ENCODE measurements around the gene LAMA5.

Gene LAMA5

DNA sequence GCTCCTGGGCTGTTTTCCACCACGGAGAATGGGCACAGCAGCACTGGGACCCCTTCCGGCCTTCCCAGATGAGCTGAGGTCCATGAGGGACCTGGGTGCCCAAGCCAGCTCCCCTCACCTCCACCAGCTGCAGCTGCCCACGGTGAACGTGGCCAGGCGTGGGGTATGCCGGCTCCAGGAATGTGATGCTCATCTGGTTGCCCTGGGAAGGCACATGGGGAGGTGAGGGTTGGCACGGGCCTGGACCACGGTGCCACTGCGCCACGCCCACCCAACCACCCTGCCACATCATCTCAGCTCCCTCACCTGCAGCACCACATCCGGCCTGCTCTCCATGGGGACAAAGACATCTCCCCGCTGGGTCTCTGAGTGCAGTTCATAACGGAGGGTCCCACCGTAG lies 40.6 kb downstream of the LAMA5 start:
- Histone ChIP-seq H3K4me3 (ENCODE audit: low read length) (no peak overlapping the region), H3K4me1 (ENCODE audit: control insufficient read depth, insufficient read depth, low read length) (no peaks in the 10 kb centered on the region), H3K9ac (ENCODE audit: low read length) (no peak overlapping the region), H3K36me3 (ENCODE audit: control insufficient read depth, insufficient read depth, low read length) (no peaks in the 10 kb centered on the region), H3K9me3 (ENCODE audit: control insufficient read depth, low read length) (no peaks in the 10 kb centered on the region), H3K27me3 (ENCODE audit: control insufficient read depth, insufficient read depth, low read length) (no peaks in the 10 kb centered on the region)

DNA sequence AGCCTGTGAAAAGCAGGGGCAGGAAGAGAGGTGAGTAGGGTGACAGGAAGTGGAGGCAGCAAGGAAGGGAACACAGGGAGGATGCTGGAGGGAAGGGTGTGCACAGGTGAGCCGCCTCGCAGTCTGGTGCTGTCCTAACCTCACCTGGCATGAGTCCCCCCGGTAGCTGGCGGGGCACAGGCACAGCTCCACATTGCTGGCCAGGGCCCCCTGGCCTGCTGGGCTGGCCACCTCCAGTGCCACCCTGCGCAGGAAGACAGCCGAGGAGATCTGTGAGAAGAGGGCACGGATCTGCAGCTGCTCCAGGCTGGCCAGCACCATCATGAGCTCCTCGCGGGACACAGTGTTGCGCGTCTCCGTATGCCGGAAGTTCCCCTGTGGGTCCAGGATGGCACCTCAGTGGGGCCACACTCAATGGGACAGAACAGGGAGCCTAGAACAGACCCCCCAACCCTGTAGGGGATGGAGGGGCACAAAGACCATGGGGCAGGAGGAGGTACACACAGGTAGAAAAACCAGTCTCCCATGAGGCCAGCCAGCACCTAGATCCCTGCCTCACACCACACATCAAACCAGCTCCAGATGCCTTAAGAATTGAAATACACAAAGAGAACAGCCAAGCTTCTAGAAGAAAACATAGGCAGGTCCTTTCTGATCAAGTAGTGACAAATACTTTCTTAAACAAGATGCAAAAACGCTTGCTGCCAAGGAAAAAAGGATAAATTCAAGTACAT lies 41.8 kb downstream of the LAMA5 start:
- no peaks in the 10 kb centered on the region for H3K36me3 ChIP-seq (ENCODE audit: control insufficient read depth, insufficient read depth, low read length)
- no peaks in the 10 kb centered on the region for H3K27me3 ChIP-seq (ENCODE audit: control insufficient read depth, insufficient read depth, low read length)
- no peaks in the 10 kb centered on the region for H3K4me1 ChIP-seq (ENCODE audit: control insufficient read depth, insufficient read depth, low read length)
- H3K9me3 ChIP-seq (ENCODE audit: control insufficient read depth, low read length) = no peaks in the 10 kb centered on the region
- no peak overlapping the region for H3K4me3 ChIP-seq (ENCODE audit: low read length)
- no peak overlapping the region for H3K9ac ChIP-seq (ENCODE audit: low read length)

DNA sequence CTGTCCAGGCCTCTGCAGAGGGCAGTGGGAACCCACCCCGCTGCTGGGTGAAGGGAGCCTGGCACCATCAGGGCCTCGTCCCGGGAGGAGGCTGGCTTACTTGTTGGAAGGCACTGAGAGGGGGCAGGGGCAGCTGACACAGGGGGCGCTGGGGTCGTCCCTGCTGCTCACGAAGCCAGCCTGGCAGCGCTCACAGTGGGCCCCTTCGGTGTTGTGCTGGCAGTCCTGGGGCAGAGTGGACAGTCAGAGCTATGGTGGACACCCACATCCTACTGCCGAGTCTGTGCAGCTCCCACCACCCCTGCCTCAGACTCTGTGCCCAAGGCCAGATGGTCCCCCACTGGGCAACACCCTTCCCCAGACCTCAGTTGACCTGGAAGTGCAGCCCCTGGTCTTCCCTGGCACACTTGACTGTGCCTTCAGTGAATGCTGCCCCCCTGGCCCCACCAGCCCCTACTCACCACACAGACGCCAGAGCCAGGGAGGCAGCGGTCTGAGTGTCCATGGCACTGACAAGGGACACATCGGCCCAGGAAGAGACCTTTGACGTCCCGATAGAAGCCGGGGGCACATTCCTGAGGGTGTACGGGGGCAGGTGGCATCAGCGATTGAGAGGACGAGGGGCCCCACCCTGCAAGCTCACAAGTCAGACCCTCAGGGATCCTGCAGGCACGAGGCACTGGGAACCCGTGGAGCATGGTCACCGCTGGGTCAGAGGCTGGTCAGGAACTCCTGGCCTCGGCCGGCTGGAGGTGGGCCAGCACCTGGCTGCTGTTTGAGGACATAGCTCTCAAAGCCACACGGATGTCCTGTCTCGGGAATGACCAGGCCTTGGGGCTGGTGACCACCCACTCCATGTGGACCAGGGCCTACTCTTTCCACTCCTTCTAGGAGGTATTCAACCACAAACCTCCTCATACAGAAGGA lies 42.9 kb downstream of the LAMA5 start:
- Histone ChIP-seq H3K4me1 (ENCODE audit: control insufficient read depth, insufficient read depth, low read length) (no peaks in the 10 kb centered on the region), H3K36me3 (ENCODE audit: control insufficient read depth, insufficient read depth, low read length) (no peaks in the 10 kb centered on the region), H3K4me3 (ENCODE audit: low read length) (no peak overlapping the region), H3K9ac (ENCODE audit: low read length) (no peak overlapping the region), H3K27me3 (ENCODE audit: control insufficient read depth, insufficient read depth, low read length) (no peaks in the 10 kb centered on the region), H3K9me3 (ENCODE audit: control insufficient read depth, low read length) (no peaks in the 10 kb centered on the region)

- Histone ChIP-seq H3K9ac (ENCODE audit: low read length) (no peak overlapping the region), H3K4me3 (ENCODE audit: low read length) (no peak overlapping the region), H3K36me3 (ENCODE audit: control insufficient read depth, insufficient read depth, low read length) (no peaks in the 10 kb centered on the region), H3K4me1 (ENCODE audit: control insufficient read depth, insufficient read depth, low read length) (no peaks in the 10 kb centered on the region), H3K9me3 (ENCODE audit: control insufficient read depth, low read length) (no peaks in the 10 kb centered on the region), H3K27me3 (ENCODE audit: control insufficient read depth, insufficient read depth, low read length) (no peaks in the 10 kb centered on the region)
Measured at GRCh38 chr20:62323146-62323979, 43.7 kb downstream of the LAMA5 start.

DNA sequence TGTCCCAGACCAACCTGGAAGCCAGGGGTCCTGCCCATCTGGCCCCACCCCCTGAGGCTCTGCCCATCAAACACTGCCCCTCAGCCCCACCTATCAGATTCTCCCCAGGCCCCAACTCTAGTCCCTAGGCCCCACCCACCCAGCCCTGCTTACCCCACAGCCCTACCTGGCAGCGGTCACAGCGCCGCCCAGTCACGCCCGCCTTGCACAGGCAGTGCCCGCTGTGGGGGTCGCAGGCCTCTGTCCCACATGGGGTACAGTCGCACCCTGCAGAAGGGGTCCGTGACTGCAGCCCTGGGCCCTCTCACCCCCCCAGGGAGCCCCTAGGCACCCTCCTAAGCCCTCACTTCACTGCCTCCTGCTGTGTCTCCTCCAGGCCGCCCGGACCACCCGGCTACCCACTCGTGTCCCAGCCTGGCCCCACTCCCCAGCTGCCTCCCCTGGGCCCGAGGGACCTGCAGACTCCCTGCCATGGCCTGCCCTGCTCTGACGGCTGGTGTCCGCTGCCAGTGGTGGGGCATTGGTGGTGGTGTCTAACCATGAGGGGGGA lies 44.5 kb downstream of the LAMA5 start:
- Histone ChIP-seq H3K4me1 (ENCODE audit: control insufficient read depth, insufficient read depth, low read length) (no peaks in the 10 kb centered on the region), H3K36me3 (ENCODE audit: control insufficient read depth, insufficient read depth, low read length) (no peaks in the 10 kb centered on the region), H3K9me3 (ENCODE audit: control insufficient read depth, low read length) (no peaks in the 10 kb centered on the region), H3K27me3 (ENCODE audit: control insufficient read depth, insufficient read depth, low read length) (no peaks in the 10 kb centered on the region), H3K9ac (ENCODE audit: low read length) (no peak overlapping the region), H3K4me3 (ENCODE audit: low read length) (no peak overlapping the region)

GRCh38 chr20:62321975-62322374 lies 45.1 kb downstream of the LAMA5 start:
- no peak overlapping the region for H3K9ac ChIP-seq (ENCODE audit: low read length)
- H3K36me3 ChIP-seq (ENCODE audit: control insufficient read depth, insufficient read depth, low read length) = no peaks in the 10 kb centered on the region
- H3K4me1 ChIP-seq (ENCODE audit: control insufficient read depth, insufficient read depth, low read length) = no peaks in the 10 kb centered on the region
- no peaks in the 10 kb centered on the region for H3K9me3 ChIP-seq (ENCODE audit: control insufficient read depth, low read length)
- no peak overlapping the region for H3K4me3 ChIP-seq (ENCODE audit: low read length)
- H3K27me3 ChIP-seq (ENCODE audit: control insufficient read depth, insufficient read depth, low read length) = no peaks in the 10 kb centered on the region

- no peaks in the 10 kb centered on the region for H3K9me3 ChIP-seq (ENCODE audit: control insufficient read depth, low read length)
- no peaks in the 10 kb centered on the region for H3K27me3 ChIP-seq (ENCODE audit: control insufficient read depth, insufficient read depth, low read length)
- no peaks in the 10 kb centered on the region for H3K36me3 ChIP-seq (ENCODE audit: control insufficient read depth, insufficient read depth, low read length)
- no peak overlapping the region for H3K9ac ChIP-seq (ENCODE audit: low read length)
- H3K4me3 ChIP-seq (ENCODE audit: low read length) = no peak overlapping the region
- H3K4me1 ChIP-seq (ENCODE audit: control insufficient read depth, insufficient read depth, low read length) = no peaks in the 10 kb centered on the region
Measured at GRCh38 chr20:62321521-62321948, 45.6 kb downstream of the LAMA5 start.

DNA sequence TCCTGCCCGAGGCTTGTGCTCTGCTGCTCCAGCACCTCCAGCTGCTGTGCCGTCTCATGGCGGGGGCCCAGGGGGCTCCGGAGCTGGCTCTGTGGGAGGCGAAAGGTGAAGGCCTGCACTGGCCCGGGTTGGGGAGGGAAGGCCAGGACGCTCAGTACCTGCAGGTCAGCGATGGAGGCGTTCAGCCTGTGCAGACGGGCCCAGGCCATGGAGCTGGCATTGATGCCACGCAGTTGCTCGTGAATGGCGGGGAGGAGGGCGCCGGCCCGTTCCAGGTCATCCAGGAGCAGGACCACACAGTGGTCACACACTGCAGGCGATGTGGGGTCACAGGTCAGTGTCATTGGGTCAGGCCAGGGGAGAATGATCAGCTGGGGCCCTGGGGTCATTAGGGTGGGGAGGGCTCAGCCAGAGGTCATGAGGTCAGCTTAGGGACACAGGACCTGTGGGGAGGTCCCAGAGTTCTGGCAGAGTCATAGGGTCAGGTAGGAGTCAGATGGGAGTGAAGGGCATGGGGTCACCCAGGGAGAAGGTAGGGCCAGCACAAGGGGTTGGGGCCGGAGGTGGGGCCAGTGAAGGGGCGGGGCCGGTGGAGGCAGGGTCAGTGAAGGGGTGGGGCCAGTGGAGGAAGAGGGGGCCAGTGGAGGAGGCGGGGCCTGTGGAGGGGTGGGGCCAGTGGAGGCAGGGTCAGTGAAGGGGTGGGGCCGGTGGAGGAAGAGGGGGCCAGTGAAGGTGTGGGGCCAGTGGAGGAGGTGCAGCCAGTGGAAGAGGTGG lies 46.3 kb downstream of the LAMA5 start:
- no peak overlapping the region for H3K9ac ChIP-seq (ENCODE audit: low read length)
- no peaks in the 10 kb centered on the region for H3K9me3 ChIP-seq (ENCODE audit: control insufficient read depth, low read length)
- H3K27me3 ChIP-seq (ENCODE audit: control insufficient read depth, insufficient read depth, low read length) = no peaks in the 10 kb centered on the region
- no peaks in the 10 kb centered on the region for H3K36me3 ChIP-seq (ENCODE audit: control insufficient read depth, insufficient read depth, low read length)
- H3K4me3 ChIP-seq (ENCODE audit: low read length) = no peak overlapping the region
- H3K4me1 ChIP-seq (ENCODE audit: control insufficient read depth, insufficient read depth, low read length) = no peaks in the 10 kb centered on the region

DNA sequence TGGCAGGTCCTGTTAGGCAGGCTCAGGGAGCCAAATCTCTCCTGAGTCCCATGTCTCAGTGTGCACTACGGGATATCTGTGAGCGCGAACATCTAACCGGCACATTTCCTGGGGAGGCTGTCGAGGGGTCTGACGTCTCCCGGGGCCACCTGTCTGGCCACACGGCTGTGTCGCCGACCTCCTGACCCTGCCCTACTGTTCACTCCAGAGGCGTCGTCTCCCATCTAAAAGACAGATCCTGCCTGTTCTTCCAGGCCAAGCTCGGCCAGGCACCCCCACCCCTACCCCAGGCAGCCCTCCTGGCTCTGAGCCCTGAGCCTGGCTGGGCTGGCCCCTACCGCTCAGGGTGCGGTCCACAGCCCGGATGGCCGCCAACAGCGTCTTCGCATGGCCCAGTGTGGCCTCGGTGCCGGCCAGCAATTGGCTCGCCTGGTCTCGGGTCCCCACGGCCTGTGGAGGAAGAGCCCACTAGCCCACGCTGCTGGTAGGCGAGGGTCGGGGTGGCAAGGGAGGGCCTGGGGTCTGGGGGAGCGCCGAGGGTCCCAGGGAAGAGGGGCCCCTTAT lies 47.7 kb downstream of the LAMA5 start:
- Histone ChIP-seq H3K9ac (ENCODE audit: low read length) (no peak overlapping the region), H3K36me3 (ENCODE audit: control insufficient read depth, insufficient read depth, low read length) (no peaks in the 10 kb centered on the region), H3K27me3 (ENCODE audit: control insufficient read depth, insufficient read depth, low read length) (no peaks in the 10 kb centered on the region)

GRCh38 chr20:62318400-62319345 lies 48.4 kb downstream of the LAMA5 start:
- Histone ChIP-seq H3K4me1 (ENCODE audit: control insufficient read depth, insufficient read depth, low read length) (no peaks in the 10 kb centered on the region), H3K9ac (ENCODE audit: low read length) (no peak overlapping the region), H3K9me3 (ENCODE audit: control insufficient read depth, low read length) (no peaks in the 10 kb centered on the region), H3K27me3 (ENCODE audit: control insufficient read depth, insufficient read depth, low read length) (no peaks in the 10 kb centered on the region), H3K36me3 (ENCODE audit: control insufficient read depth, insufficient read depth, low read length) (no peaks in the 10 kb centered on the region), H3K4me3 (ENCODE audit: low read length) (no peak overlapping the region)

More for the DNA sequence above, 47.7 kb downstream of the LAMA5 start:
- no peaks in the 10 kb centered on the region for H3K9me3 ChIP-seq (ENCODE audit: control insufficient read depth, low read length)
- H3K4me3 ChIP-seq (ENCODE audit: low read length) = no peak overlapping the region
- no peaks in the 10 kb centered on the region for H3K4me1 ChIP-seq (ENCODE audit: control insufficient read depth, insufficient read depth, low read length)

Data from mucosa of stomach (tissue), 1 donor.